Panc1 (cell line): ENCODE results near the gene CERT1.

ENCODE experiments used
- CTCF ChIP-seq: fragments of 450-650 bp; IDR thresholded peaks from 2 replicates; pipeline ENCODE4 v1.5.1; 2017; ENCODE audit warnings: mild to moderate bottlenecking
- TF ChIP-seq, protein P1 (sequence below), 2 experiments: IDR thresholded peaks; 2 replicates each; pipeline ENCODE4 v1.6.1; 2011 to 2012; ENCODE audit warnings: low read depth in 2 of 2, control low read depth in 1 of 2, low read length in 1 of 2, mild to moderate bottlenecking in 1 of 2, moderate library complexity in 1 of 2; ENCODE audit not compliant: insufficient read depth in 1 of 2

GRCh38 chr5:75364571-75365280 lies 146.7 kb downstream of the CERT1 start:
- TF ChIP-seq CTCF, result no peak
- TF ChIP-seq, protein P1, sequence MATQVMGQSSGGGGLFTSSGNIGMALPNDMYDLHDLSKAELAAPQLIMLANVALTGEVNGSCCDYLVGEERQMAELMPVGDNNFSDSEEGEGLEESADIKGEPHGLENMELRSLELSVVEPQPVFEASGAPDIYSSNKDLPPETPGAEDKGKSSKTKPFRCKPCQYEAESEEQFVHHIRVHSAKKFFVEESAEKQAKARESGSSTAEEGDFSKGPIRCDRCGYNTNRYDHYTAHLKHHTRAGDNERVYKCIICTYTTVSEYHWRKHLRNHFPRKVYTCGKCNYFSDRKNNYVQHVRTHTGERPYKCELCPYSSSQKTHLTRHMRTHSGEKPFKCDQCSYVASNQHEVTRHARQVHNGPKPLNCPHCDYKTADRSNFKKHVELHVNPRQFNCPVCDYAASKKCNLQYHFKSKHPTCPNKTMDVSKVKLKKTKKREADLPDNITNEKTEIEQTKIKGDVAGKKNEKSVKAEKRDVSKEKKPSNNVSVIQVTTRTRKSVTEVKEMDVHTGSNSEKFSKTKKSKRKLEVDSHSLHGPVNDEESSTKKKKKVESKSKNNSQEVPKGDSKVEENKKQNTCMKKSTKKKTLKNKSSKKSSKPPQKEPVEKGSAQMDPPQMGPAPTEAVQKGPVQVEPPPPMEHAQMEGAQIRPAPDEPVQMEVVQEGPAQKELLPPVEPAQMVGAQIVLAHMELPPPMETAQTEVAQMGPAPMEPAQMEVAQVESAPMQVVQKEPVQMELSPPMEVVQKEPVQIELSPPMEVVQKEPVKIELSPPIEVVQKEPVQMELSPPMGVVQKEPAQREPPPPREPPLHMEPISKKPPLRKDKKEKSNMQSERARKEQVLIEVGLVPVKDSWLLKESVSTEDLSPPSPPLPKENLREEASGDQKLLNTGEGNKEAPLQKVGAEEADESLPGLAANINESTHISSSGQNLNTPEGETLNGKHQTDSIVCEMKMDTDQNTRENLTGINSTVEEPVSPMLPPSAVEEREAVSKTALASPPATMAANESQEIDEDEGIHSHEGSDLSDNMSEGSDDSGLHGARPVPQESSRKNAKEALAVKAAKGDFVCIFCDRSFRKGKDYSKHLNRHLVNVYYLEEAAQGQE (IDR thresholded peaks at IDR 0.05; ENCODE audit: insufficient read depth in 1 of 2, low read depth in 2 of 2, low read length in 1 of 2), result no peak
